ENCODE data around the gene ITGA1. TPM values are rescaled to one million over a fixed set of nuclear protein-coding genes. Genes with fewer than 3 reads are reported as not detected.
"Not testable (repeated sequence)": the region's sequence is repeated elsewhere in the genome, so short reads cannot be mapped to it uniquely, and the experiment has no call there.

The ITGA1 gene
- total RNA-seq, 5 donors from 2014 or later (not counting 1 experiment from before 2014, with no cell fraction given): 2.9 to 13.0 (median 6.8) TPM

DNA sequence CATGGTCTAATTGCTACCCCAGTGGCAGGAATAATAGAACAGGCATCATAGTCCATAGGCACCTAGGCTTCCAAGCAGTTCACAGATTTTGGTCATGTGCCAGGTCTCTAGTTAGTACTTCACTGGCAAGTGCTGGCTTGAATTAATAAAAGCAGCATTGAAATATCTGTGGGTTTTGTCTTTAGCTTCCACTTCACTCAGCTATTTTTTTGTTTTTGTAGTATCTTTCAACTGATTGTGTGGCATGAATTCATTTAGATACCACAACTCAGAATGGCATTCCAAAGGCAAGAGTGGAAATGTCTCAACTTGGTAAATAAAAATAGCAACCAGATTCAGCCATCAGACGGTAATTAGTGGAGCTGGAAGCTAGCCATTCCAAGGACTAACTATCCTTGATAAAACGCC lies 173.6 kb downstream of the ITGA1 start:
- no peaks in the 10 kb centered on the region for H3K9me3 ChIP-seq
- H3K4me3 Mint-ChIP-seq: no peak overlapping the region
- H3K27me3 Mint-ChIP-seq: no peaks in the 10 kb centered on the region
- CTCF ChIA-PET: no interaction called here
- H3K4me3 ChIP-seq (ENCODE audit: control insufficient read depth in 1 of 2, extremely low read depth in 1 of 2, low read length in 1 of 2): no peak overlapping the region
- H3K4me1 ChIP-seq (ENCODE audit: control insufficient read depth in 1 of 2, extremely low read depth in 1 of 2, insufficient read depth in 2 of 2, low read length in 2 of 2): no peaks in the 10 kb centered on the region
- H3K27ac Mint-ChIP-seq: no peak overlapping the region
- 84% methylated on average over 2 of the region's 2 CpGs for WGBS (ENCODE audit: insufficient coverage)
- H3K27ac ChIP-seq (ENCODE audit: low read length): no peak overlapping the region
- H3K36me3 ChIP-seq (ENCODE audit: control insufficient read depth in 2 of 2, extremely low read depth in 1 of 2, insufficient read depth in 1 of 2, low read length in 1 of 2): no peaks in the 10 kb centered on the region
- POLR2A ChIA-PET: no interaction called here
- no peak for ATAC-seq (replicated peaks in 1 of 4)
- H3K9me3 Mint-ChIP-seq: peaks cover 0 to 5% (median 0%) of the 10 kb centered on the region in 3 donors
- H3K36me3 Mint-ChIP-seq: no peaks in the 10 kb centered on the region
- DNase-seq: no peak
- H3K4me1 Mint-ChIP-seq: no peaks in the 10 kb centered on the region
- no peaks in the 10 kb centered on the region for H3K27me3 ChIP-seq (replicated peaks in 1 of 2; ENCODE audit: control insufficient read depth in 2 of 2, extremely low read depth in 1 of 2, insufficient read depth in 2 of 2, low read length in 1 of 2)

DNA sequence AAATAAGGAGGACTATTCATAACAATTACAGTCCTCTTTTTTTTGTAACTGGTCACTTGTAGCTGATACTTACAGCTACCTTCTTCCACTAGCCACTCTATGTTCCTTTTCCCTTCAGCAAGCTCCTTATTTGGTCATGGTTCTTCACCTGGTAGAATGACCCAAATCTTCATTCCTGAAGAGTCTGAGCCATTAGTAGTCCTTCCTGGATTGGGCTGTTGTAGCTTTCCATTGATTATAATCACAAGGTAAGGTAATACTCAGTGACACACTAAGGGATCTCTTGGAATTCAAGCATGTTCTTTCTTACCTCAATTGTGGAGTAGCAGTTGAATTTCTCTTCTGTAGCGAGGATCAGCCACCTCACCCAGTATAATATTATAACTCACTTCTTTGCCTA lies 175.9 kb downstream of the ITGA1 start:
- Mint-ChIP-seq H3K27me3 (peaks cover 2% of the 10 kb centered on the region in 2 donors), H3K27ac (no peak overlapping the region), H3K4me1 (no peaks in the 10 kb centered on the region), H3K9me3 (peaks cover 2 to 10% (median 4%) of the 10 kb centered on the region in 3 donors), H3K36me3 (no peaks in the 10 kb centered on the region), H3K4me3 (no peak overlapping the region)
- POLR2A ChIA-PET: no interaction called here
- no peak overlapping the region for H3K27ac ChIP-seq (ENCODE audit: low read length)
- H3K9me3 ChIP-seq: no peaks in the 10 kb centered on the region
- CTCF ChIA-PET: interaction anchor here (1.2 kb wide), 2 partner anchors 15 kb away, joined by 3 to 4 read pairs; no protein-coding TSS in a partner anchor
- no peaks in the 10 kb centered on the region for H3K4me1 ChIP-seq (ENCODE audit: control insufficient read depth in 1 of 2, extremely low read depth in 1 of 2, insufficient read depth in 2 of 2, low read length in 2 of 2)
- H3K27me3 ChIP-seq (replicated peaks in 1 of 2; ENCODE audit: control insufficient read depth in 2 of 2, extremely low read depth in 1 of 2, insufficient read depth in 2 of 2, low read length in 1 of 2): no peaks in the 10 kb centered on the region
- no CpG with 5 or more reads among the region's 1 CpG for WGBS (ENCODE audit: insufficient coverage)
- ATAC-seq (replicated peaks in 1 of 4) (no peak), DNase-seq (no peak)
- no peak overlapping the region for H3K4me3 ChIP-seq (ENCODE audit: control insufficient read depth in 1 of 2, extremely low read depth in 1 of 2, low read length in 1 of 2)
- no peaks in the 10 kb centered on the region for H3K36me3 ChIP-seq (ENCODE audit: control insufficient read depth in 2 of 2, extremely low read depth in 1 of 2, insufficient read depth in 1 of 2, low read length in 1 of 2)

DNA sequence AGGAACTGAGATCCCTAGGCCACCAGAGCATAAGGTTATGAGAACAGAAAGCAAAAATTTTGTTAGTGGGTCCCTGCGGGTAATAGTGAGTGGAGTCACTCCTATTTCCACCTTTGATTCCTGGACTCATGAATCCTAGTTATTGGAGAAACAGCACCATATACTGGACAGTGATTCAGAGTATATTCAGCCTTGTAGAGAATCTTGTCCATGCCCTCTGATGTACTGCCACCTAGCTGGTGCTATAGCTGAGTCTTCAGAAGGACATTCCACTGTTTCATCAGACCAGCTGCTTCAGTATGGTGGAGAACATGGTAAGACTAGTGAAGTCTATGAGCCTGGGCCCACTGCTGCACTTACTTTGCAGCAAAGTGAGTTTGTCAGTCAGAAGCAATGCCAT lies 176.4 kb downstream of the ITGA1 start:
- Mint-ChIP-seq H3K4me1 (no peaks in the 10 kb centered on the region), H3K27ac (no peak overlapping the region), H3K4me3 (no peak overlapping the region), H3K9me3 (peaks cover 6 to 15% (median 9%) of the 10 kb centered on the region in 3 donors), H3K36me3 (peaks cover 3% of the 10 kb centered on the region), H3K27me3 (peaks cover 6% of the 10 kb centered on the region in 2 donors)
- no peaks in the 10 kb centered on the region for H3K27me3 ChIP-seq (replicated peaks in 1 of 2; ENCODE audit: control insufficient read depth in 2 of 2, extremely low read depth in 1 of 2, insufficient read depth in 2 of 2, low read length in 1 of 2)
- H3K4me3 ChIP-seq (ENCODE audit: control insufficient read depth in 1 of 2, extremely low read depth in 1 of 2, low read length in 1 of 2): no peak overlapping the region
- DNase-seq (no peak), ATAC-seq (replicated peaks in 1 of 4) (no peak)
- ChIA-PET POLR2A (no interaction called here), CTCF (interaction anchor here (1.2 kb wide), 2 partner anchors 16 kb away, joined by 3 to 4 read pairs; no protein-coding TSS in a partner anchor)
- H3K27ac ChIP-seq (ENCODE audit: low read length): no peak overlapping the region
- no peaks in the 10 kb centered on the region for H3K36me3 ChIP-seq (ENCODE audit: control insufficient read depth in 2 of 2, extremely low read depth in 1 of 2, insufficient read depth in 1 of 2, low read length in 1 of 2)
- H3K9me3 ChIP-seq: no peaks in the 10 kb centered on the region
- no CpG with 5 or more reads among the region's 1 CpG for WGBS (ENCODE audit: insufficient coverage)
- no peaks in the 10 kb centered on the region for H3K4me1 ChIP-seq (ENCODE audit: control insufficient read depth in 1 of 2, extremely low read depth in 1 of 2, insufficient read depth in 2 of 2, low read length in 2 of 2)

- H3K9me3 Mint-ChIP-seq; H3K9me3 ChIP-seq; H3K4me1 Mint-ChIP-seq; H3K4me3 Mint-ChIP-seq; H3K4me1 ChIP-seq (ENCODE audit: control insufficient read depth in 1 of 2, extremely low read depth in 1 of 2, insufficient read depth in 2 of 2, low read length in 2 of 2); POLR2A ChIA-PET; H3K36me3 ChIP-seq (ENCODE audit: control insufficient read depth in 2 of 2, extremely low read depth in 1 of 2, insufficient read depth in 1 of 2, low read length in 1 of 2); H3K36me3 Mint-ChIP-seq; ATAC-seq (replicated peaks in 1 of 4); H3K27ac Mint-ChIP-seq; H3K4me3 ChIP-seq (ENCODE audit: control insufficient read depth in 1 of 2, extremely low read depth in 1 of 2, low read length in 1 of 2); H3K27ac ChIP-seq (ENCODE audit: low read length); DNase-seq: not testable (repeated sequence)
- WGBS (ENCODE audit: insufficient coverage): 83% methylated on average over 7 of the region's 7 CpGs
- CTCF ChIA-PET: interaction anchor here in 1 of 2 donors (0.7 kb wide), 1 partner anchor 19 kb away, joined by 4 read pairs; no protein-coding TSS in a partner anchor
- peaks cover 17 to 20% of the 10 kb centered on the region in 2 donors for H3K27me3 Mint-ChIP-seq
- peaks cover 0 to 15% of the 10 kb centered on the region in 2 experiments for H3K27me3 ChIP-seq (replicated peaks in 1 of 2; ENCODE audit: control insufficient read depth in 2 of 2, extremely low read depth in 1 of 2, insufficient read depth in 2 of 2, low read length in 1 of 2)
These were observed 188.4 kb downstream of the ITGA1 start for GRCh38 chr5:52976157-52976556.

- Mint-ChIP-seq H3K4me1 (no peaks in the 10 kb centered on the region), H3K27ac (no peak overlapping the region), H3K27me3 (peaks cover 16 to 28% of the 10 kb centered on the region in 2 donors), H3K9me3 (peaks cover 5 to 7% (median 6%) of the 10 kb centered on the region in 3 donors), H3K36me3 (no peaks in the 10 kb centered on the region), H3K4me3 (no peak overlapping the region)
- WGBS (ENCODE audit: insufficient coverage): 83% methylated on average over 2 of the region's 7 CpGs
- Histone ChIP-seq H3K27me3 (replicated peaks in 1 of 2; ENCODE audit: control insufficient read depth in 2 of 2, extremely low read depth in 1 of 2, insufficient read depth in 2 of 2, low read length in 1 of 2) (peaks cover 0 to 17% of the 10 kb centered on the region in 2 experiments), H3K9me3 (no peaks in the 10 kb centered on the region), H3K27ac (ENCODE audit: low read length) (no peak overlapping the region), H3K4me3 (ENCODE audit: control insufficient read depth in 1 of 2, extremely low read depth in 1 of 2, low read length in 1 of 2) (no peak overlapping the region), H3K36me3 (ENCODE audit: control insufficient read depth in 2 of 2, extremely low read depth in 1 of 2, insufficient read depth in 1 of 2, low read length in 1 of 2) (no peaks in the 10 kb centered on the region), H3K4me1 (ENCODE audit: control insufficient read depth in 1 of 2, extremely low read depth in 1 of 2, insufficient read depth in 2 of 2, low read length in 2 of 2) (no peaks in the 10 kb centered on the region)
- CTCF ChIA-PET: interaction anchor here in 1 of 2 donors (0.7 kb wide), 1 partner anchor 246 kb away, joined by 6 read pairs; no protein-coding TSS in a partner anchor
- POLR2A ChIA-PET: no interaction called here
- ATAC-seq (replicated peaks in 1 of 4) (no peak), DNase-seq (no peak)
These were observed 189.7 kb downstream of the ITGA1 start for GRCh38 chr5:52977264-52977897.

GRCh38 chr5:52981507-52981906 lies 193.8 kb downstream of the ITGA1 start:
- no peak overlapping the region for H3K4me3 ChIP-seq (ENCODE audit: control insufficient read depth in 1 of 2, extremely low read depth in 1 of 2, low read length in 1 of 2)
- peaks cover 0 to 4% (median 4%) of the 10 kb centered on the region in 3 donors for H3K9me3 Mint-ChIP-seq
- H3K4me1 Mint-ChIP-seq: no peaks in the 10 kb centered on the region
- ChIA-PET CTCF (no interaction called here), POLR2A (no interaction called here)
- peaks cover 10 to 33% of the 10 kb centered on the region in 2 donors for H3K27me3 Mint-ChIP-seq
- no peaks in the 10 kb centered on the region for H3K36me3 ChIP-seq (ENCODE audit: control insufficient read depth in 2 of 2, extremely low read depth in 1 of 2, insufficient read depth in 1 of 2, low read length in 1 of 2)
- H3K4me3 Mint-ChIP-seq: no peak overlapping the region
- H3K27me3 ChIP-seq (replicated peaks in 1 of 2; ENCODE audit: control insufficient read depth in 2 of 2, extremely low read depth in 1 of 2, insufficient read depth in 2 of 2, low read length in 1 of 2): peaks cover 0 to 17% of the 10 kb centered on the region in 2 experiments
- H3K9me3 ChIP-seq: no peaks in the 10 kb centered on the region
- ATAC-seq (replicated peaks in 1 of 4): no peak
- no peaks in the 10 kb centered on the region for H3K36me3 Mint-ChIP-seq
- no peak overlapping the region for H3K27ac Mint-ChIP-seq
- H3K4me1 ChIP-seq (ENCODE audit: control insufficient read depth in 1 of 2, extremely low read depth in 1 of 2, insufficient read depth in 2 of 2, low read length in 2 of 2): no peaks in the 10 kb centered on the region
- no peak overlapping the region for H3K27ac ChIP-seq (ENCODE audit: low read length)
- DNase-seq: no peak
- WGBS (ENCODE audit: insufficient coverage): 40% methylated on average over 1 of the region's 4 CpGs

Measured in T-cell (primary cell).